Neural cell (in vitro differentiated cells): Measurements from ENCODE around the gene RPL41. TPM values are rescaled to one million over a fixed set of nuclear protein-coding genes. Genes with fewer than 3 reads are reported as not detected.

Experiments
- H2AFZ ChIP-seq: fragments of 200-600, 300-800 bp; sonication (generic), shearing (Covaris generic); 2 replicates; pipeline ENCODE4 v1.6.0; 2014; ENCODE audit warnings: low read depth, mild to moderate bottlenecking, antibody characterized with exemption, low read length, moderate library complexity
- H3F3A ChIP-seq: fragments of 200-600 bp; shearing (Covaris generic); 2 replicates; pipeline ENCODE4 v1.6.1; 2016; ENCODE audit warnings: mild to moderate bottlenecking, moderate library complexity, mixed read lengths, antibody characterized with exemption, low read length; ENCODE audit not compliant: insufficient read depth, poor library complexity, severe bottlenecking
- H3K27ac ChIP-seq: fragments of 200-600, 300-800 bp; sonication (generic), shearing (Covaris generic); 2 replicates; pipeline ENCODE4 v1.5.1; 2014; ENCODE audit warnings: mild to moderate bottlenecking, low read length, moderate library complexity
- H3K27me3 ChIP-seq: fragments of 300-800, 200-600 bp; sonication (generic), shearing (Covaris generic); 2 replicates; pipeline ENCODE4 v1.6.0; 2014; ENCODE audit warnings: mild to moderate bottlenecking, low read depth, low read length, moderate library complexity; ENCODE audit not compliant: insufficient read depth
- H3K36me3 ChIP-seq: fragments of 300-800, 200-600 bp; sonication (generic), shearing (Covaris generic); 2 replicates; pipeline ENCODE4 v1.5.1; 2014; ENCODE audit warnings: mild to moderate bottlenecking, antibody characterized with exemption, low read length, moderate library complexity; ENCODE audit not compliant: insufficient read depth
- H3K4me2 ChIP-seq: fragments of 300-800, 200-600 bp; sonication (generic), shearing (Covaris generic); 2 replicates; pipeline ENCODE4 v1.6.0; 2014; ENCODE audit warnings: mild to moderate bottlenecking, low read length
- H3K4me3 ChIP-seq: fragments of 300-800, 200-600 bp; sonication (generic), shearing (Covaris generic); 2 replicates; pipeline ENCODE4 v1.5.1; 2014; ENCODE audit warnings: mild to moderate bottlenecking, low read length, moderate library complexity
- H3K79me2 ChIP-seq: fragments of 200-600 bp; shearing (Covaris generic); replicated peaks from 2 replicates; pipeline ENCODE4 v1.6.0; 2014; ENCODE audit warnings: mild to moderate bottlenecking, low read length, moderate library complexity; ENCODE audit not compliant: insufficient read depth
- H3K9ac ChIP-seq: fragments of 300-800, 200-600 bp; sonication (generic), shearing (Covaris generic); 2 replicates; pipeline ENCODE4 v1.6.1; 2016; ENCODE audit warnings: mild to moderate bottlenecking, low read length, mixed read lengths
- H3K9me2 ChIP-seq: fragments of 200-600 bp; shearing (Covaris generic); 2 replicates; pipeline ENCODE4 v1.6.1; 2016; ENCODE audit warnings: mild to moderate bottlenecking, low read length, mixed read lengths; ENCODE audit not compliant: insufficient read depth
- H3K9me3 ChIP-seq: fragments of 200-600, 300-800 bp; sonication (generic), shearing (Covaris generic); 2 replicates; pipeline ENCODE4 v1.6.1; 2016; ENCODE audit warnings: mild to moderate bottlenecking, mixed run types, low read length, moderate library complexity, mixed read lengths
- H4K20me1 ChIP-seq: fragments of 200-600 bp; shearing (Covaris generic); 2 replicates; pipeline ENCODE4 v1.6.1; 2016; ENCODE audit warnings: mild to moderate bottlenecking, mixed run types; ENCODE audit not compliant: insufficient read depth
- CTCF ChIP-seq: fragments of 450-650 bp; IDR thresholded peaks from 2 replicates; pipeline ENCODE4 v1.5.1; 2014; ENCODE audit warnings: antibody characterized with exemption, mild to moderate bottlenecking, moderate library complexity; ENCODE audit not compliant: poor library complexity, severe bottlenecking
- EP300 ChIP-seq: fragments of 450-650 bp; conservative IDR thresholded peaks from 2 replicates; pipeline ENCODE4 v1.6.1; 2014; ENCODE audit warnings: antibody characterized with exemption, mild to moderate bottlenecking, moderate library complexity; ENCODE audit not compliant: poor library complexity, severe bottlenecking
- EZH2 ChIP-seq: fragments of 200-600, 300-800 bp; shearing (Covaris generic), sonication (generic); IDR thresholded peaks from 2 replicates; pipeline ENCODE4 v1.6.1; 2014; ENCODE audit warnings: antibody characterized with exemption, low read length, borderline replicate concordance, mild to moderate bottlenecking; ENCODE audit not compliant: insufficient read depth, poor library complexity, severe bottlenecking
- MXI1 ChIP-seq: fragments of 450-650 bp; conservative IDR thresholded peaks from 2 replicates; pipeline ENCODE4 v1.6.1; 2014; ENCODE audit warnings: antibody characterized with exemption, mild to moderate bottlenecking; ENCODE audit not compliant: poor library complexity, severe bottlenecking
- POLR2AphosphoS5 ChIP-seq: IDR thresholded peaks from 2 replicates; pipeline ENCODE4 v1.6.1; 2012
- RAD21 ChIP-seq: fragments of 450-650 bp; conservative IDR thresholded peaks from 2 replicates; pipeline ENCODE4 v1.6.1; 2014; ENCODE audit warnings: antibody characterized with exemption, mild to moderate bottlenecking, moderate library complexity
- SMC3 ChIP-seq: fragments of 450-650 bp; conservative IDR thresholded peaks from 2 replicates; pipeline ENCODE4 v1.6.1; 2014; ENCODE audit warnings: antibody characterized with exemption, mild to moderate bottlenecking, moderate library complexity; ENCODE audit not compliant: poor library complexity
- TAF1 ChIP-seq: IDR thresholded peaks from 2 replicates; pipeline ENCODE4 v1.6.1; 2012; ENCODE audit warnings: low read depth
- polyA plus RNA-seq: library from polyadenylated mRNA; depleted of rRNA; stranded (reverse); fragments of >200 nt; gene quantifications from 2 replicates; pipeline ENCODE4 v1.2.3, GENCODE V29; 2014
- TF ChIP-seq, protein P1 (sequence below): IDR thresholded peaks from 2 replicates; pipeline ENCODE4 v1.6.1; 2012; ENCODE audit warnings: borderline replicate concordance

The RPL41 gene
- polyA plus RNA-seq, 1 donor from 2014 or later = 2,186 TPM

DNA sequence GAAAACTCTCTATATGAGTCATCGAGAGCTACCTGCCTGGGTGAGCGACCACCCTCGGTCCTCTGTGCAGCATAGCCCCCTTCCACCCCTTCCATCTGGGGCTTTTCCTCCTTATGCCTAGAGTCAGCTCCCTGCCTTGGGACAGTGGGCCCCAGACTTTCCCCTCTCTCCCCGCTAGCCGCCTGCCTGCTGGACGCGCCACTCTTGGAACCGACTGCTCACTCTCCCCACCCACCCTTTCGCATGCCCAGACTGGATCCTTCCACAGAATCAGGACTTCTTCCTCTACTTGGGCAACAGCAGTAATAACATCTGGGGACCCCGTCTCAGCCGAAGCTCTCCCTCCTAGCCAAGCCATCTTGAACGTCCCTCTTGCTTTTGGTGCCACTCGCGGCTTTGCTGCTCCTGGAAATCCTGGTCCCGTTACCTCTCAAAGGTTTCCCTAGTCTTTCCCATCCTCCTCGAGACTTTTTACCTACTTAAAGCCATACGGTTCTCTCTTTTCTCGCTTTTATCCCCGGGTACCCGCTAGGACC lies 12.3 kb downstream of the RPL41 start:
- no peaks in the 10 kb centered on the region for H3K79me2 ChIP-seq
- no peak overlapping the region for H2AFZ ChIP-seq
- H3F3A ChIP-seq = no peaks in the 10 kb centered on the region
- H3K9ac ChIP-seq = peak overlapping the region; percentile 80
- H3K36me3 ChIP-seq = no peaks in the 10 kb centered on the region
- peak overlapping the region; percentile 76 for H3K4me3 ChIP-seq
- no peaks in the 10 kb centered on the region for H3K9me2 ChIP-seq
- no peaks in the 10 kb centered on the region for H4K20me1 ChIP-seq
- TF ChIP-seq POLR2AphosphoS5 (no peak), MXI1 (no peak), EZH2 (no peak), RAD21 (no peak), TAF1 (no peak), SMC3 (no peak), EP300 (no peak), CTCF (no peak)
- TF ChIP-seq, protein P1, sequence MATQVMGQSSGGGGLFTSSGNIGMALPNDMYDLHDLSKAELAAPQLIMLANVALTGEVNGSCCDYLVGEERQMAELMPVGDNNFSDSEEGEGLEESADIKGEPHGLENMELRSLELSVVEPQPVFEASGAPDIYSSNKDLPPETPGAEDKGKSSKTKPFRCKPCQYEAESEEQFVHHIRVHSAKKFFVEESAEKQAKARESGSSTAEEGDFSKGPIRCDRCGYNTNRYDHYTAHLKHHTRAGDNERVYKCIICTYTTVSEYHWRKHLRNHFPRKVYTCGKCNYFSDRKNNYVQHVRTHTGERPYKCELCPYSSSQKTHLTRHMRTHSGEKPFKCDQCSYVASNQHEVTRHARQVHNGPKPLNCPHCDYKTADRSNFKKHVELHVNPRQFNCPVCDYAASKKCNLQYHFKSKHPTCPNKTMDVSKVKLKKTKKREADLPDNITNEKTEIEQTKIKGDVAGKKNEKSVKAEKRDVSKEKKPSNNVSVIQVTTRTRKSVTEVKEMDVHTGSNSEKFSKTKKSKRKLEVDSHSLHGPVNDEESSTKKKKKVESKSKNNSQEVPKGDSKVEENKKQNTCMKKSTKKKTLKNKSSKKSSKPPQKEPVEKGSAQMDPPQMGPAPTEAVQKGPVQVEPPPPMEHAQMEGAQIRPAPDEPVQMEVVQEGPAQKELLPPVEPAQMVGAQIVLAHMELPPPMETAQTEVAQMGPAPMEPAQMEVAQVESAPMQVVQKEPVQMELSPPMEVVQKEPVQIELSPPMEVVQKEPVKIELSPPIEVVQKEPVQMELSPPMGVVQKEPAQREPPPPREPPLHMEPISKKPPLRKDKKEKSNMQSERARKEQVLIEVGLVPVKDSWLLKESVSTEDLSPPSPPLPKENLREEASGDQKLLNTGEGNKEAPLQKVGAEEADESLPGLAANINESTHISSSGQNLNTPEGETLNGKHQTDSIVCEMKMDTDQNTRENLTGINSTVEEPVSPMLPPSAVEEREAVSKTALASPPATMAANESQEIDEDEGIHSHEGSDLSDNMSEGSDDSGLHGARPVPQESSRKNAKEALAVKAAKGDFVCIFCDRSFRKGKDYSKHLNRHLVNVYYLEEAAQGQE = no peak
- peak overlapping the region; percentile 74 for H3K4me2 ChIP-seq
- no peaks in the 10 kb centered on the region for H3K9me3 ChIP-seq
- H3K27me3 ChIP-seq = no peaks in the 10 kb centered on the region
- peak overlapping the region; percentile 57 for H3K27ac ChIP-seq

GRCh38 chr12:56129206-56129941 lies 12.9 kb downstream of the RPL41 start:
- H3K4me3 ChIP-seq = peak overlapping the region; percentile 76
- no peaks in the 10 kb centered on the region for H3F3A ChIP-seq
- no peaks in the 10 kb centered on the region for H3K27me3 ChIP-seq
- no peaks in the 10 kb centered on the region for H4K20me1 ChIP-seq
- H3K9ac ChIP-seq = peak overlapping the region; percentile 80
- H3K79me2 ChIP-seq = no peaks in the 10 kb centered on the region
- no peaks in the 10 kb centered on the region for H3K9me2 ChIP-seq
- H3K27ac ChIP-seq = no peak overlapping the region
- no peaks in the 10 kb centered on the region for H3K36me3 ChIP-seq
- H3K9me3 ChIP-seq = no peaks in the 10 kb centered on the region
- peak overlapping the region; percentile 33 for H2AFZ ChIP-seq
- peak overlapping the region; percentile 74 for H3K4me2 ChIP-seq
- peak; percentile 16 for TF ChIP-seq POLR2AphosphoS5
- no peak for TF ChIP-seq CTCF
